B cell (primary cell): ENCODE results near the gene PPP1R26. TPM values are rescaled to one million over a fixed set of nuclear protein-coding genes. Genes with fewer than 3 reads are reported as not detected.
"Not testable (repeated sequence)": the region's sequence is repeated elsewhere in the genome, so short reads cannot be mapped to it uniquely, and the experiment has no call there.

ENCODE experiments used
- ATAC-seq: fragments of 200-7000 bp; cut with Tn5 transposase; one replicate; pipeline ENCODE4 v1.10.0; 2021; ENCODE audit warnings: low read depth, mild to moderate bottlenecking, moderate number of reproducible peaks, moderate library complexity
- CTCF ChIA-PET: fragments of 350-600 bp; sonication (Branson Sonifier 250); formaldehyde crosslinking; loops from one replicate; lab custom pipeline; 2021; ENCODE audit warnings: antibody characterized with exemption, inconsistent platforms; lab: Charles Lee
- POLR2A ChIA-PET: fragments of 350-600 bp; sonication (Branson Sonifier 250); formaldehyde crosslinking; loops from one replicate; lab custom pipeline; 2021; ENCODE audit warnings: antibody characterized with exemption; lab: Charles Lee
- DNase-seq: peaks from one replicate; pipeline ENCODE4 v3.0.0; 2013
- H2AFZ ChIP-seq: 2 replicates; pipeline ENCODE4 v1.6.1; 2012; ENCODE audit warnings: mild to moderate bottlenecking, low read depth, low read length; ENCODE audit not compliant: insufficient read depth, poor library complexity, severe bottlenecking
- H3K27ac ChIP-seq, 2 donors: 1 replicate in 1 of 2; 2 replicates in 1 of 2; pipeline ENCODE4 v1.5.1; 2012 to 2013; ENCODE audit warnings: low read length in 2 of 2, mild to moderate bottlenecking in 2 of 2, moderate library complexity in 1 of 2
- H3K27me3 ChIP-seq, 4 experiments: fragments of 200-600 bp in 1 of 4; sonication (generic) in 1 of 4; replicated peaks in 1 of 4; 1 replicate in 2 of 4; 2 replicates in 2 of 4; pipeline versions ENCODE4 v1.6.1 to v1.7.0; 2013 to 2016; ENCODE audit warnings: low read length in 3 of 4, mild to moderate bottlenecking in 2 of 4, mixed read lengths in 1 of 4, moderate library complexity in 1 of 4; ENCODE audit not compliant: insufficient read depth in 4 of 4, control insufficient read depth in 3 of 4; ENCODE audit errors: control extremely low read depth in 1 of 4
- H3K36me3 ChIP-seq, 2 experiments: replicated peaks in 1 of 2; 1 replicate in 1 of 2; 2 replicates in 1 of 2; pipeline versions ENCODE4 v1.6.1 to v1.7.1; 2013; ENCODE audit warnings: low read length in 1 of 2; ENCODE audit not compliant: insufficient read depth in 2 of 2, control insufficient read depth in 1 of 2; ENCODE audit errors: control extremely low read depth in 1 of 2, extremely low read depth in 1 of 2
- H3K4me1 ChIP-seq, 2 donors: fragments of 200-600 bp in 1 of 2; sonication (generic) in 1 of 2; 1 replicate in 1 of 2; 2 replicates in 1 of 2; pipeline versions ENCODE4 v1.5.1 to v1.6.1; 2013 to 2017; ENCODE audit warnings: low read length in 2 of 2; ENCODE audit not compliant: control insufficient read depth in 2 of 2, insufficient read depth in 2 of 2
- H3K4me2 ChIP-seq: replicated peaks from 2 replicates; pipeline ENCODE3; 2012; ENCODE audit warnings: mild to moderate bottlenecking, low read depth, low read length; ENCODE audit not compliant: poor library complexity, severe bottlenecking
- H3K4me3 ChIP-seq, 5 experiments: fragments of 200-600 bp in 1 of 5; sonication (generic) in 1 of 5; 1 replicate in 3 of 5; 2 replicates in 2 of 5; pipeline versions ENCODE4 v1.5.1 to v1.7.0; 2011 to 2016; ENCODE audit warnings: low read length in 4 of 5, mild to moderate bottlenecking in 4 of 5, low read depth in 2 of 5, control low read depth in 1 of 5, moderate library complexity in 1 of 5; ENCODE audit not compliant: insufficient read depth in 1 of 5; ENCODE audit errors: control extremely low read depth in 1 of 5, extremely low read depth in 1 of 5
- H3K79me2 ChIP-seq: fragments of 200-600 bp; sonication (generic); one replicate; pipeline ENCODE4 v1.6.0; 2016; ENCODE audit warnings: low read length; ENCODE audit not compliant: control insufficient read depth, insufficient read depth
- H3K9ac ChIP-seq: fragments of 200-600 bp; sonication (generic); 2 replicates; pipeline ENCODE4 v1.6.1; 2017; ENCODE audit warnings: mild to moderate bottlenecking, low read length, moderate library complexity
- H3K9me3 ChIP-seq, 3 donors: one replicate each; pipeline versions ENCODE4 v1.6.1 to v1.7.1; 2013; ENCODE audit warnings: low read length in 2 of 3; ENCODE audit not compliant: control insufficient read depth in 2 of 3, insufficient read depth in 1 of 3; ENCODE audit errors: control extremely low read depth in 1 of 3
- H4K20me1 ChIP-seq: 2 replicates; pipeline ENCODE4 v1.6.0; 2012; ENCODE audit warnings: mild to moderate bottlenecking, low read length; ENCODE audit not compliant: insufficient read depth, control insufficient read depth, poor library complexity, severe bottlenecking
- H3K27ac Mint-ChIP-seq: one replicate; pipeline ENCODE4 v1.8.0; 2021; ENCODE audit warnings: mixed read lengths
- H3K27me3 Mint-ChIP-seq: one replicate; pipeline ENCODE4 v1.8.0; 2021; ENCODE audit warnings: mixed read lengths
- H3K4me1 Mint-ChIP-seq: one replicate; pipeline ENCODE4 v1.8.0; 2021; ENCODE audit warnings: mixed read lengths
- H3K4me3 Mint-ChIP-seq: one replicate; pipeline ENCODE4 v1.8.0; 2021; ENCODE audit warnings: mixed read lengths
- H3K9me3 Mint-ChIP-seq: one replicate; pipeline ENCODE4 v1.8.0; 2022; ENCODE audit warnings: mixed read lengths; ENCODE audit not compliant: insufficient read depth
- EZH2 ChIP-seq: IDR thresholded peaks from 2 replicates; pipeline ENCODE4 v1.6.1; 2012; ENCODE audit warnings: borderline replicate concordance, low read depth, mild to moderate bottlenecking, moderate library complexity, low read length; ENCODE audit not compliant: insufficient read depth, poor library complexity, severe bottlenecking
- WGBS: methylation state at CpG from one replicate; pipeline ENCODE4 v1.1.5; 2013; ENCODE audit warnings: missing lambda C conversion rate; ENCODE audit not compliant: insufficient coverage; 5-methylcytosine and 5-hydroxymethylcytosine counted together
- intact Hi-C: fragments of 100-400 bp; cut with micrococcal nuclease; formaldehyde crosslinking; loops from one replicate; pipeline ENCODE4 v1.10.0; 2022
- polyA plus RNA-seq: library from polyadenylated mRNA; depleted of rRNA; stranded (reverse); fragments of >200 nt; gene quantifications from 2 replicates; pipeline ENCODE4 v1.2.3, GENCODE V29; 2012
- total RNA-seq, 2 donors: library from RNA; stranded (reverse); fragments of 120-200 nt in 1 of 2; gene quantifications; 1 replicate in 1 of 2; 2 replicates in 1 of 2; pipeline versions ENCODE4 v1.2.3 to v1.2.4, GENCODE V29; 2013 to 2022
- TF ChIP-seq, protein P1 (sequence below): fragments of 200-600 bp; IDR thresholded peaks from one replicate; pipeline ENCODE4 v1.8.0; 2022; ENCODE audit warnings: antibody characterized with exemption, mild to moderate bottlenecking

PPP1R26 gene
- total and polyA plus RNA-seq, 2 donors (not counting 1 experiment from before 2014, with no cell fraction given) = 1.9 to 7.8 TPM

- H4K20me1 ChIP-seq, H3K9me3 Mint-ChIP-seq, H3K36me3 ChIP-seq, POLR2A ChIA-PET, H2AFZ ChIP-seq, H3K4me3 Mint-ChIP-seq, H3K27ac Mint-ChIP-seq, H3K27ac ChIP-seq, H3K4me2 ChIP-seq, H3K9ac ChIP-seq, H3K4me1 Mint-ChIP-seq, H3K4me3 ChIP-seq, H3K9me3 ChIP-seq, DNase-seq, H3K79me2 ChIP-seq, ATAC-seq, H3K27me3 ChIP-seq, H3K4me1 ChIP-seq, intact Hi-C loops: not testable (repeated sequence)
- CTCF ChIA-PET = interaction anchor here (1.4 to 2.7 kb wide), 2 partner anchors 19 to 24 kb away, joined by 3 to 8 read pairs; no protein-coding TSS in a partner anchor
- 93% methylated on average over 5 of the region's 10 CpGs for WGBS
- peaks cover 19% of the 10 kb centered on the region for H3K27me3 Mint-ChIP-seq
These were observed 49.4 kb downstream of the PPP1R26 start for GRCh38 chr9:135528842-135529435.

DNA sequence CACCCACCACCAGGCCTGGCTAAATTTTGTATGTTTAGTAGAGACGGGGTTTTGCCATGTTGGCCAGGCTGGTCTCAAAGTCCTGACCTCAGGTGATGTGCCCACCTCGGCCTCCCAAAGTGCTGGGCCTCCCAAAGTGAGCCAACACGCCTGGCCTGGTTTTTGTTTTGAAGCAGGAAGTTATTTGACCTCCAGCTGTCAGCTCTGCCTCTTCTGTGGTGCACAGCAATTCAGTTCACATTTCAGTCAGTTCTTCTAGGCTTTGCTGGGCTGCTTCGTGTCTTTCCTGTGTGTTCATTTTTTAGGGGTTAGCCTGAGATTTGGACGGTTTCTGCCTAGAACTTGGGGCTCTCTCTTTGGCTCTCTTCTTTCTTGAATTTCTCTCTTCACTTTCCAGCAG, 50.6 kb downstream of the PPP1R26 start:
- H3K27me3 ChIP-seq = peaks cover 0 to 3% (median 0%) of the 10 kb centered on the region in 4 experiments
- Mint-ChIP-seq H3K27me3 (peaks cover 25% of the 10 kb centered on the region), H3K27ac (no peak overlapping the region), H3K4me3 (no peak overlapping the region), H3K4me1 (no peaks in the 10 kb centered on the region), H3K9me3 (no peaks in the 10 kb centered on the region)
- DNase-seq (no peak), ATAC-seq (no peak)
- no peak overlapping the region for H3K9ac ChIP-seq
- WGBS = 80% methylated on average over 4 of the region's 5 CpGs
- no peaks in the 10 kb centered on the region for H3K4me1 ChIP-seq
- no peaks in the 10 kb centered on the region for H3K36me3 ChIP-seq
- H3K9me3 ChIP-seq = peaks cover 0 to 8% (median 0%) of the 10 kb centered on the region in 3 donors
- no peaks in the 10 kb centered on the region for H3K79me2 ChIP-seq
- no peak overlapping the region for H3K27ac ChIP-seq
- H2AFZ ChIP-seq = no peak overlapping the region
- intact Hi-C loops = no loop called here
- no peaks in the 10 kb centered on the region for H4K20me1 ChIP-seq
- ChIA-PET CTCF (interaction anchor here (2.7 kb wide), 1 partner anchor 26 kb away, joined by 8 read pairs; no protein-coding TSS in a partner anchor), POLR2A (no interaction called here)
- TF ChIP-seq EZH2 = no peak
- TF ChIP-seq, protein P1, sequence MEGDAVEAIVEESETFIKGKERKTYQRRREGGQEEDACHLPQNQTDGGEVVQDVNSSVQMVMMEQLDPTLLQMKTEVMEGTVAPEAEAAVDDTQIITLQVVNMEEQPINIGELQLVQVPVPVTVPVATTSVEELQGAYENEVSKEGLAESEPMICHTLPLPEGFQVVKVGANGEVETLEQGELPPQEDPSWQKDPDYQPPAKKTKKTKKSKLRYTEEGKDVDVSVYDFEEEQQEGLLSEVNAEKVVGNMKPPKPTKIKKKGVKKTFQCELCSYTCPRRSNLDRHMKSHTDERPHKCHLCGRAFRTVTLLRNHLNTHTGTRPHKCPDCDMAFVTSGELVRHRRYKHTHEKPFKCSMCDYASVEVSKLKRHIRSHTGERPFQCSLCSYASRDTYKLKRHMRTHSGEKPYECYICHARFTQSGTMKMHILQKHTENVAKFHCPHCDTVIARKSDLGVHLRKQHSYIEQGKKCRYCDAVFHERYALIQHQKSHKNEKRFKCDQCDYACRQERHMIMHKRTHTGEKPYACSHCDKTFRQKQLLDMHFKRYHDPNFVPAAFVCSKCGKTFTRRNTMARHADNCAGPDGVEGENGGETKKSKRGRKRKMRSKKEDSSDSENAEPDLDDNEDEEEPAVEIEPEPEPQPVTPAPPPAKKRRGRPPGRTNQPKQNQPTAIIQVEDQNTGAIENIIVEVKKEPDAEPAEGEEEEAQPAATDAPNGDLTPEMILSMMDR = no peak
- H3K4me3 ChIP-seq = no peak overlapping the region
- no peak overlapping the region for H3K4me2 ChIP-seq
